ENCODE measurements around the gene CELF4.

The CELF4 gene

DNA sequence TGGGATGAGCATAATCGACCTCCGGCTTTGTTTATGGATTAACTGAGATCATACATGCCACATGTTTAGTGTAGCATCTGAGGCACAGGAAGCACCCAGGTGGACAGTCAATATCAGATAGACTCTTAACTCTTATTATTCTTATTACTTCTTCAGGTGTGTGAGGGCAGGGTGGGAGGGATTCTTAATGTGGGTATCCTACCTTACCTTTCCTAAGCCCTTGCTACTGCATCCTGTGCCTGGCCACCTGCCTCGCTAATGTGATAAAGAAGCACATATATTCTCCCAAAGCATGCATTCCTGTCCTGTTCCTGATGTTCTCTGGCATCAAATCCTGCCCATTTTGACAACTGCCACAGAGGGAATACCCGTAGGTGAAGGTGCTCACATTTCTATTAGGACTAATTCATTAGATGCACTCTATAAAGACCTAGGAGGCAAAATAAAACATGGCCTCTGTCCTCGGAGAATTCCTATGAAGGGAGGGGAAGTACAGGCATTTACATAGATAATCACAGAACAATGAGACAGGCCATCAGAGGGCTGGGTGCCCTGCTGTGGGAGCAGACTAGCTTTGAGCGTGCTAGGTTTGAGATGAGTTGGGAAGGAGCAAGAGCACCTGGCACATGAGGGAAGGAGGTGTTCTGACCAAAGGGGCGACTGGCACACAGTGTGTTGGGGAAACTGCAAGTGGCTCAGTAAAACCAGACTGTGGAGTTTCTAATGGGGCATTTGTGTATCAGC is 19.5 kb upstream of the CELF4 start:
- no peaks in the 10 kb centered on the region for H3K9me3 ChIP-seq
- no peaks in the 10 kb centered on the region for H3K27me3 ChIP-seq (ENCODE audit: low read depth)
- H3K36me3 ChIP-seq (replicated peaks), result no peaks in the 10 kb centered on the region
- DNase-seq (ENCODE audit: low spot score in 2 of 2), result no peak
- H3K4me3 ChIP-seq, result no peak overlapping the region
- H3K4me1 ChIP-seq, result no peaks in the 10 kb centered on the region
- in situ Hi-C loops (cut with MboI; ENCODE audit: low sequenced_read_pairs), result no loop called here

DNA sequence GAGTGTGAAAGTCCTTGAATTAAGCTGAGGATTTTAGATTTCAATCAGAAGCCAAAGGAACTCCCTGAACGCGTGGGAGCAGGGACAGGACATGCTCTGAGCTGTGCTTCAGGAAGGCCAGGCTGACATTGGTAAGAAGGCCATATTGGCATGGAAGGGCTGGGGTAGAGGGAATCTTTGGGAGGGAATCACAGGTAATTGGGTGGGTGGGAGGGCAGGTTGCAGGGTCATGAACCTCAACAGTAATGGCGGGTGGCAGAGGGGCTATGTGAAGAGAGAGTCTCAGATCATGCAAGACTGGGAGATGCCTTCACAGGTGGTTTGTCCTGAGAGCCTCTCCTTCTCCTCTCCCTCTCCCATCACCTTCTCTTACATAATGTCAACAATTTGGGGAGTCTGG is 18.6 kb upstream of the CELF4 start:
- DNase-seq (ENCODE audit: low spot score in 2 of 2), result no peak
- in situ Hi-C loops (cut with MboI; ENCODE audit: low sequenced_read_pairs), result no loop called here
- no peaks in the 10 kb centered on the region for H3K27me3 ChIP-seq (ENCODE audit: low read depth)

GRCh38 chr18:37582261-37582660 is 16.7 kb upstream of the CELF4 start:
- Histone ChIP-seq H3K36me3 (replicated peaks) (no peaks in the 10 kb centered on the region), H3K27me3 (ENCODE audit: low read depth) (no peaks in the 10 kb centered on the region), H3K4me3 (no peak overlapping the region), H3K9me3 (no peaks in the 10 kb centered on the region), H3K4me1 (peaks cover 5% of the 10 kb centered on the region; the same call in 1 of the 2 replicates)
- in situ Hi-C loops (cut with MboI; ENCODE audit: low sequenced_read_pairs), result no loop called here
- no peak for DNase-seq (ENCODE audit: low spot score in 2 of 2)

More for the DNA sequence above, 18.6 kb upstream of the CELF4 start:
- Histone ChIP-seq H3K4me1 (no peaks in the 10 kb centered on the region), H3K4me3 (no peak overlapping the region), H3K36me3 (replicated peaks) (no peaks in the 10 kb centered on the region), H3K9me3 (no peaks in the 10 kb centered on the region)

- in situ Hi-C loops (cut with MboI; ENCODE audit: low sequenced_read_pairs), result no loop called here
- Histone ChIP-seq H3K27me3 (ENCODE audit: low read depth) (no peaks in the 10 kb centered on the region), H3K36me3 (replicated peaks) (no peaks in the 10 kb centered on the region), H3K4me1 (peaks cover 10% of the 10 kb centered on the region), H3K4me3 (no peak overlapping the region), H3K9me3 (no peaks in the 10 kb centered on the region)
- DNase-seq (ENCODE audit: low spot score in 2 of 2), result peak; percentile 18 to 35
These were observed 13.4 kb upstream of the CELF4 start for GRCh38 chr18:37578886-37579513.

DNA sequence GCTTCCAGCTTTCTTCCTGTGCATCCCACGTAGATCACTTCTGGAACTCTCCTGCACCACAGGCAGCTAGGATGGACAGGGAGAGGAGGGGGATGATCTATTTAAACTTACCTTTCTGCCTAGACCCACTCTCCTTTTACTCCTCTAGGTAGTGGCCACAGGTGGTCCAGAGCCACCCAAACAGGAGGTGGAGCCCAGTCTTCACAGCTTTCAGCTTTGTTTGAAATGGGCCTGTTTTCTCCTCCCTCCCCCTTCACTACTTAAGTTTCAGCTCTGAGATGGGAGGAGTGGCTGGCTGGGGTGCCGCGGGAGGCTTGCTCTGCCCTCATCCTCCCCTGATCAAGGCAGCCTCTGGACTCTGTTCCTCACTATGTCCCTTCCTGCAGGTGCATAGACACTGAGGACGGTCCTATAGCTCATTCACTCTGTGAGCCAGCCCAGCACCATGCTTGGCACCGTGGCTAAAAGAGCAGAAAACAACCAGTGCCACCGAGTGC is 12.6 kb upstream of the CELF4 start:
- no peak overlapping the region for H3K4me3 ChIP-seq
- in situ Hi-C loops (cut with MboI; ENCODE audit: low sequenced_read_pairs), result no loop called here
- peaks cover 10% of the 10 kb centered on the region for H3K4me1 ChIP-seq
- no peaks in the 10 kb centered on the region for H3K36me3 ChIP-seq (replicated peaks)
- H3K9me3 ChIP-seq, result no peaks in the 10 kb centered on the region
- H3K27me3 ChIP-seq (ENCODE audit: low read depth), result no peaks in the 10 kb centered on the region; the same call in 1 of the 2 replicates
- no peak for DNase-seq (ENCODE audit: low spot score in 2 of 2)

DNA sequence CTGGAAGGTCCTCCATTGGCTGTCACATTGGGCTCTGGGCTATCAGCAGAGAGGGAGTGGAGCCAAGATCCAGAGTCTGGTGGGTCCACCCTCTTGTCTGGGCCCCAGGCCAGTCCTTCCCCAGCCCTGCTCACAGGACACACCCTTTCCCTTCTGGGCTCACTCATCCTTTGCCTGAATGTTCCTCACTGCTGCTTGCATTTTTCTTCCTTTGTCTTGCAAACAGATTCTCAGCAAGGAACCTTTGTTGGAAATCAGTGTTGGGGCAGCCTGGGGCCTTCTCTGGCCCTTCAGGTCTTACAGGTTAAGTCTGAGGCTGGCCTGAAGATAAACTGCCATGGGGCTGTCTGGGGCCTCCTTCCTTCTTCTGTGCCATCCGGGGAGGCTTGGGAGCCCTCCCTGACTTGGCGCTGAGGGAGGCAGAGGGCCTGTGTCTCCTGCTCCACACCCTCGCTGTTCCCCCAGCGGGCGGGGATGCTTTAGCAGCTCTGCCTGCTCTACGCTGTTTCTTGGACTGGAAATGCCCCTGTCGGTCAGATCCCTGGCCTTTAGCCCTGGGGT is 11.5 kb upstream of the CELF4 start:
- Histone ChIP-seq H3K9me3 (no peaks in the 10 kb centered on the region), H3K4me3 (no peak overlapping the region), H3K36me3 (replicated peaks) (no peaks in the 10 kb centered on the region), H3K27me3 (ENCODE audit: low read depth) (no peaks in the 10 kb centered on the region; the same call in 1 of the 2 replicates), H3K4me1 (peaks cover 10% of the 10 kb centered on the region)
- peak; percentile 66 to 74 for DNase-seq (ENCODE audit: low spot score in 2 of 2)
- in situ Hi-C loops (cut with MboI; ENCODE audit: low sequenced_read_pairs), result no loop called here

DNA sequence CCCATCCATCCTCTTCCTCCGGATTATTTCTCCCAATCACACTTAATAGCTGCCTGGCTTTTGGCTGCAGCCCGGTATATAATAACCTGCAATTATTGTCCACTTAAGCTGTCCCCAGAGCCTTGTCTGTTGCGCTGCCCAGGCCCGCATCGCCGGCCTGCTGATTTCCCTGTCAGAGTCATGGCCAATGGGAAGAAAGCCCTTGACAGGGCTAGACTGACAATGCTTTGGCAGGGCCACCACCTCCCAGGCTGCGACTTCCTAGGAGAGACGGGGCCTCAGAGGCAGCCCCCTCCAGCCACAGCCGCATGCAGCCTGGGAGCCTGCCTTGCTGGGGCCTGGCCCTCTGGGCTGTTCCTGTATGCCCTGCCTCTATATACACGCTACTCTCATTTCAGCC is 10.0 kb upstream of the CELF4 start:
- DNase-seq (ENCODE audit: low spot score in 2 of 2), result no peak
- peaks cover 10% of the 10 kb centered on the region for H3K4me1 ChIP-seq
- H3K9me3 ChIP-seq, result no peaks in the 10 kb centered on the region
- in situ Hi-C loops (cut with MboI; ENCODE audit: low sequenced_read_pairs), result no loop called here
- H3K4me3 ChIP-seq, result no peak overlapping the region
- H3K36me3 ChIP-seq (replicated peaks), result no peaks in the 10 kb centered on the region
- H3K27me3 ChIP-seq (ENCODE audit: low read depth), result no peaks in the 10 kb centered on the region; the same call in 1 of the 2 replicates

- in situ Hi-C loops (cut with MboI; ENCODE audit: low sequenced_read_pairs), result no loop called here
- DNase-seq (ENCODE audit: low spot score in 2 of 2), result no peak
These were observed 8.5 kb upstream of the CELF4 start for GRCh38 chr18:37574113-37574512.

DNA sequence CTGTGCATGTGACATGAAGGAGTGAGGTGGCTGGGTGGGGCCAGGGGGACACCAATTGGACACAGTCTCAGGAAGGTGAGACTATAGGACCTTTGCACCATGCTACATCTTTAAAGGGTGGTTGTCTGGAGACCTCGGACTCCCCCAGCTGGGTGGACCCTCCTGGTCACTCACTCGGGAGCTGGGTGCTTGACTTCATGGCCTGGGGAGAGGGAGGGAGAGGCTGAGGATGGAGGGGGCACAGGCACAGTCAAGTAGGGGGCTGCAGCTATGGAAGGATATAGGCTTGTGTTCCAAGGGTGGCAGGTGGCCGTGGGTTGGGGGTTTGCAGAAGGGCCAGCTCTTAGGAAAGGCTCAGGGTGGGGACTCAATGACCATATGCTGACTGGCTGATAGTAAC is 7.1 kb upstream of the CELF4 start:
- peaks cover 9% of the 10 kb centered on the region for H3K4me1 ChIP-seq
- DNase-seq (ENCODE audit: low spot score in 2 of 2), result no peak
- in situ Hi-C loops (cut with MboI; ENCODE audit: low sequenced_read_pairs), result no loop called here
- no peak overlapping the region for H3K4me3 ChIP-seq
- H3K9me3 ChIP-seq, result no peaks in the 10 kb centered on the region
- no peaks in the 10 kb centered on the region for H3K36me3 ChIP-seq (replicated peaks)
- peaks cover 9% of the 10 kb centered on the region for H3K27me3 ChIP-seq (ENCODE audit: low read depth)

More at GRCh38 chr18:37574113-37574512, 8.5 kb upstream of the CELF4 start:
- H3K27me3 ChIP-seq (ENCODE audit: low read depth), result peaks cover under 1% of the 10 kb centered on the region; the same call in 1 of the 2 replicates
- H3K36me3 ChIP-seq (replicated peaks), result no peaks in the 10 kb centered on the region
- H3K4me1 ChIP-seq, result peaks cover 10% of the 10 kb centered on the region
- no peak overlapping the region for H3K4me3 ChIP-seq
- H3K9me3 ChIP-seq, result no peaks in the 10 kb centered on the region

DNA sequence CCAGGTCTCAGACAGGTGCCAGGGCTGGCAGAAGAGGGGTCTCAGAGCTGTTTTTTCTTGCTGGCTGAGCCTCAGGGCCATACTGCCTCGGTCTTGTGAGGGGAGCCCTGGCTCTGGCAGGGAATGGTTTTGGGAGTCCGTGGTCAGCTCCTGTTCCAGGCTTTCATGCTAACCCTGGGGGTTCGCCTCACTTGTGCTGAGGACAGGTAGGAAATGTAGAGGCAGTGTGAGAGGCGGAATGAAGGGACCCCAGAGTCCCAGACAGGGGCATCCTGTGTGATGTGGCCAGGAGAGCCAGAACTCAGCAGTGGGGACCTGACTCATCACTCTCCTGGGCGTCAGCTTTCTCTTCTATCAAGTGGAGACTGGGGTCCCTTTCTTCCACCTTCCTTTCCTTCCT is 5.7 kb upstream of the CELF4 start:
- H3K9me3 ChIP-seq, result no peaks in the 10 kb centered on the region
- in situ Hi-C loops (cut with MboI; ENCODE audit: low sequenced_read_pairs), result no loop called here
- peaks cover 23% of the 10 kb centered on the region for H3K27me3 ChIP-seq (ENCODE audit: low read depth)
- no peak overlapping the region for H3K4me3 ChIP-seq
- H3K36me3 ChIP-seq (replicated peaks), result no peaks in the 10 kb centered on the region
- no peak for DNase-seq (ENCODE audit: low spot score in 2 of 2)
- no peaks in the 10 kb centered on the region for H3K4me1 ChIP-seq

DNA sequence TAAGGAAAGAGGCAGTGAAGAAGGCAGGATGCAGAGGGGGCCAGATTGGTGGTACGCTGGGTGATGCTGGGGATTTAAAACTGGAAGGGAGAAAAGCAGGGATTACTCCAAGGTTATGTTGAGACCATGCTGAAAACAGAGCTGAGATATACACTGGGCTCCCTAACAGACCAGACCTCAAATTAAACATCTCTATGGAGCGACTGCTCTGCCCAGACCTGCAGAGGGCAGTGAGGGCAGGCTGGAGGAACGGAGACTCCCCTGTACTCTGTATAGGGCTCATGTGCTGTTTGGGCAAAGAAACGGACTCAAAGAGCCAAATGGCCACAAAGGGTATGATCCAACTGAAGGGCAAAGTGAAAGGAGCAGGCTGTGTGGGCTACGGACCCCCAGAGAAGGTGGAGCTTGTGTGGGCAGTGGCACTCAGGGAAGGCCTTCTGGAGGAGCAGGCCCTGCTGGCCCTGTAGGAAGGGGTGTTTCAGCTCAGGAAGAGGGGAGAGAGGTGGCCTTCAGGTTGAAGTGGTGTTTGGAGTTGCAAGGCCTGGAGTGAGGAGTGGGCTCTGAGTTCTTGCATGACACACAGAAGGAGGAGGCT is 4.8 kb upstream of the CELF4 start:
- H3K36me3 ChIP-seq (replicated peaks), result no peaks in the 10 kb centered on the region
- peaks cover 23% of the 10 kb centered on the region for H3K27me3 ChIP-seq (ENCODE audit: low read depth)
- in situ Hi-C loops (cut with MboI; ENCODE audit: low sequenced_read_pairs), result no loop called here
- no peaks in the 10 kb centered on the region for H3K4me1 ChIP-seq
- no peak for DNase-seq (ENCODE audit: low spot score in 2 of 2)
- no peak overlapping the region for H3K4me3 ChIP-seq
- H3K9me3 ChIP-seq, result no peaks in the 10 kb centered on the region

DNA sequence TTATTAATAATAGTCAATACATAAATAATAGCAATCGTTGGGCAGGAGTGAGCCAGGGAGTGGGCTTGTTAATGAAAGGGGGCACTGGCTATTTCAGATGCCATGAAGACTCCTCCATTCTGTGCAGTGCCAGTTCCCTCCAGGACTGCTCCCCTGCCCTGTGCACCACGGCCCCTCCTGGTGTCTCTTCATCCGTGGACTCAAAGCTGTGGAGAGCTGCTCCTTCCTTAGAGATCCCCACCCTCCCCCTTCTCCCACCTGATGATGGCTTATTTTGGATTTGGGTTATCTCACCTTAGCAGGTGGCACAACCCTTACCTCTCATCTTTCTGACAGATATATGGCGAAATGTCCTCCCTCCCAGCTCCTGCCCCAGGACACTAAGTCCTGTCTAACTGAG is 3.1 kb upstream of the CELF4 start:
- no peaks in the 10 kb centered on the region for H3K9me3 ChIP-seq
- in situ Hi-C loops (cut with MboI; ENCODE audit: low sequenced_read_pairs), result no loop called here
- H3K36me3 ChIP-seq (replicated peaks), result no peaks in the 10 kb centered on the region
- no peak overlapping the region for H3K4me3 ChIP-seq
- peaks cover 23% of the 10 kb centered on the region for H3K27me3 ChIP-seq (ENCODE audit: low read depth)
- no peak for DNase-seq (ENCODE audit: low spot score in 2 of 2)
- H3K4me1 ChIP-seq, result no peaks in the 10 kb centered on the region

DNA sequence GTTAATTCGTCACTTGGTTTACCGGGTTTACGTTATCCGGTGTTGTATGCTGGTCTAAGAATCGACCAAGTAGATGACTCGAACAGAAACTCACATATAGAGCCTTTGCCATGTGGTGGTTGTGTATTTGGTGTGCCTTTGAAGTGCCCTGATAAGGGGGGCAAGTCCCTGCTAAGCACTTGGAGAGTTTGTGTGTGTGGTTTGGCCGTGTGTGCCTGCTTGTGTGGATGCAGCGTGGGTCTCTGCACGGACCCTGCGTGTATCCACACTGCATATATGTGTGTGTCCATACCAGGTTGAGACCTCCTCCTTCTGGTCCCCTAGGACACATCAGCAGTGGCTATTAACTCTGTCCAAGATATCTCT is 2.4 kb upstream of the CELF4 start:
- Histone ChIP-seq H3K36me3 (replicated peaks) (no peaks in the 10 kb centered on the region), H3K4me3 (no peak overlapping the region), H3K4me1 (no peaks in the 10 kb centered on the region), H3K9me3 (no peaks in the 10 kb centered on the region), H3K27me3 (ENCODE audit: low read depth) (peaks cover 23% of the 10 kb centered on the region)
- no peak for DNase-seq (ENCODE audit: low spot score in 2 of 2)
- in situ Hi-C loops (cut with MboI; ENCODE audit: low sequenced_read_pairs), result no loop called here
